ENCODE data around the gene KLK6.

DNA sequence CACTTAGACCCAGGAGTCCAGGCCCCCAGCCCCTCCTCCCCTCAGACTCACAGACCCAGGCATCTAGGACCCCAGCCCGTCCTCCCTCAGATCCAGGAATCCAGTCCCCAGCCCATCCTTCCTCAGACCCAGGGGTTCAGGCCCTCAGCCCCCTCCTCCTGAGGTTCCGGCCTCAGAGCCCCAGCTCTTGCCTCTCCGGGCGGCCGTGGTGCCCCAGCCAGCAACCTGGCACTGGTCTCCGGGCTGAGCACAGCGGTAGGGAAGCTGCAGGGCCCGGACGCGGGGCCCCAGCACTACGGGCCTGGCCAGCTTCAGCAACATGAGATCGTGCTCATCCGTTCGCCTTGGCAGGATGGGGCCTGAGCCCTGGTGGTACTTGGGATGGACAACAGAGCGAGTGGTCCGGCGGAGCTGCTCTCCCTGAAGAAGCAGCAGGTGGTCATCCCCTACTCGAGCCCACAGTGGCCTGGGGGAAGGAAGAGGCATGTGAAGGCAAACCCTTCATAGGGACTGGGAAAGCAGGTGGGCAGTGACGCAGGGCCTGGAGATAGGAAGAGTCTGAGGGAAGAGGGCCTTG, 46.4 kb upstream of the KLK6 start:
- TF ChIP-seq, protein P1, sequence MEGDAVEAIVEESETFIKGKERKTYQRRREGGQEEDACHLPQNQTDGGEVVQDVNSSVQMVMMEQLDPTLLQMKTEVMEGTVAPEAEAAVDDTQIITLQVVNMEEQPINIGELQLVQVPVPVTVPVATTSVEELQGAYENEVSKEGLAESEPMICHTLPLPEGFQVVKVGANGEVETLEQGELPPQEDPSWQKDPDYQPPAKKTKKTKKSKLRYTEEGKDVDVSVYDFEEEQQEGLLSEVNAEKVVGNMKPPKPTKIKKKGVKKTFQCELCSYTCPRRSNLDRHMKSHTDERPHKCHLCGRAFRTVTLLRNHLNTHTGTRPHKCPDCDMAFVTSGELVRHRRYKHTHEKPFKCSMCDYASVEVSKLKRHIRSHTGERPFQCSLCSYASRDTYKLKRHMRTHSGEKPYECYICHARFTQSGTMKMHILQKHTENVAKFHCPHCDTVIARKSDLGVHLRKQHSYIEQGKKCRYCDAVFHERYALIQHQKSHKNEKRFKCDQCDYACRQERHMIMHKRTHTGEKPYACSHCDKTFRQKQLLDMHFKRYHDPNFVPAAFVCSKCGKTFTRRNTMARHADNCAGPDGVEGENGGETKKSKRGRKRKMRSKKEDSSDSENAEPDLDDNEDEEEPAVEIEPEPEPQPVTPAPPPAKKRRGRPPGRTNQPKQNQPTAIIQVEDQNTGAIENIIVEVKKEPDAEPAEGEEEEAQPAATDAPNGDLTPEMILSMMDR (IDR thresholded peaks at IDR 0.05), result no peak
- TF ChIP-seq POLR2A (IDR thresholded peaks at IDR 0.05), result no peak
